ENCODE measurements around the gene LRRK1.
"Not testable (repeated sequence)": the region's sequence is repeated elsewhere in the genome, so short reads cannot be mapped to it uniquely, and the experiment has no call there.

The LRRK1 gene

DNA sequence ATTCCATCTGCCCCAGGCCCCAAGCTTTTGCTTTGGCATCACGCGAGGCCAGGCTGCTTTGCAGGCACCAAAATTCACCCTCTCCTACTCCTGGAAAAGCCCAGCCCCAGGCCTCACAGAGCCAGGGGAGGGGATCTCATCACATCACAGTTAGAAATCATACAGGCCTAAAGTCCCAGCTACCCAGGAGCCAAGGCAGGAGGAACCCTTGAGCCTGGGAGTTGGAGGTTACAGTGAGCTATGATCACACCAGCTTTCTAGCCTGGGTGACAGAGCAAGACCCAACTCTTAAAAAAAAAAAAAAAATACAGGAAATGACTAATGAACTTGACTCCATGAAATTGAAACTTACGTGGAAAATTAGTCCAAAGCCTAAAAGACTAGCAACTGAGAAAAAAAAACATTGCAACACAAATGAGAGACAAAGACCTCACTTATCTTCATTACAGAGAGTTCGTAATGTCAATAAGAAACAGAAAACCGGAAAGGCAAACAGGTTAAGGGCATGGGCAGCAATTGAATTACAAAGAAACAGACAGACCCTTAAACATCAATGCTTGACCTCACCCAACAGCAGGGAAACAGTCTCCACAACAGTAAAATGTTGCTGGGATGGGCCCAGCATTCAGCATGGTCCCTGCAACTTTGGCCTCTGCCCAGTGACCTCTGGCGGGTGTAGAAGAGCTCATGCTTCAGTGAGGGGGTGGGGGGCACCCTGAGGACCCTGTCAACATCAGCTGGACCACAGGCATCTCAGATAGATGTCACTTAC, 151.5 kb downstream of the LRRK1 start:
- H3K27ac Mint-ChIP-seq: peak overlapping the region; percentile 77 to 95 (median 91)
- H3K36me3 Mint-ChIP-seq (ENCODE audit: low read depth): no peaks in the 10 kb centered on the region
- TF ChIP-seq, protein P1, sequence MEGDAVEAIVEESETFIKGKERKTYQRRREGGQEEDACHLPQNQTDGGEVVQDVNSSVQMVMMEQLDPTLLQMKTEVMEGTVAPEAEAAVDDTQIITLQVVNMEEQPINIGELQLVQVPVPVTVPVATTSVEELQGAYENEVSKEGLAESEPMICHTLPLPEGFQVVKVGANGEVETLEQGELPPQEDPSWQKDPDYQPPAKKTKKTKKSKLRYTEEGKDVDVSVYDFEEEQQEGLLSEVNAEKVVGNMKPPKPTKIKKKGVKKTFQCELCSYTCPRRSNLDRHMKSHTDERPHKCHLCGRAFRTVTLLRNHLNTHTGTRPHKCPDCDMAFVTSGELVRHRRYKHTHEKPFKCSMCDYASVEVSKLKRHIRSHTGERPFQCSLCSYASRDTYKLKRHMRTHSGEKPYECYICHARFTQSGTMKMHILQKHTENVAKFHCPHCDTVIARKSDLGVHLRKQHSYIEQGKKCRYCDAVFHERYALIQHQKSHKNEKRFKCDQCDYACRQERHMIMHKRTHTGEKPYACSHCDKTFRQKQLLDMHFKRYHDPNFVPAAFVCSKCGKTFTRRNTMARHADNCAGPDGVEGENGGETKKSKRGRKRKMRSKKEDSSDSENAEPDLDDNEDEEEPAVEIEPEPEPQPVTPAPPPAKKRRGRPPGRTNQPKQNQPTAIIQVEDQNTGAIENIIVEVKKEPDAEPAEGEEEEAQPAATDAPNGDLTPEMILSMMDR (IDR thresholded peaks at IDR 0.05; ENCODE audit: unreplicated experiment in 3 of 3): no peak
- no peak overlapping the region for H3K4me3 Mint-ChIP-seq
- H3K27me3 Mint-ChIP-seq (ENCODE audit: low read depth): peaks cover 6% of the 10 kb centered on the region
- peaks cover 33% of the 10 kb centered on the region for H3K4me1 Mint-ChIP-seq
- no peaks in the 10 kb centered on the region for H3K9me3 Mint-ChIP-seq

DNA sequence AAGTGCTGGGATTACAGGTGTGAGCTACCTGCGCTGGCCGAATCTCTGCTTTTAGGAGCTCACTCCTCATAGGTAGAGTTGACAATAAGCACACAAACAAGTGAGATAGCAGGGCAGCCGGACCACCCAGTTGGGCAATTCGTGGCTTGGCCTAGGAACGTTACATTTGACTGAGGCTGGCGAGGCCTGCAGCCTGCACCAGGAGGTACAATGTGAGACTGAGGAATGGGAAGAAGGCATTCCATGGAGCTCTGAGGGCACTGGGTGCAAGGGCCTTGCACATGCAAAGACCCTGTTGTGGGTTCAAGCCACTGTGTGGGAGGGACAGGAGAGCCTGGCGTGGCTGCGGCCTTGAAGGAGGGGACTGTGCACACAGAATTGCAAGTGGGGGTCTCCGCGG, 152.5 kb downstream of the LRRK1 start:
- Mint-ChIP-seq H3K27me3 (ENCODE audit: low read depth) (peaks cover 3% of the 10 kb centered on the region), H3K27ac (peak overlapping the region in 2 of 3 experiments; percentile 44 to 78), H3K36me3 (ENCODE audit: low read depth) (no peaks in the 10 kb centered on the region), H3K9me3 (no peaks in the 10 kb centered on the region), H3K4me3 (no peak overlapping the region), H3K4me1 (peaks cover 33% of the 10 kb centered on the region)
- TF ChIP-seq, protein P1 (IDR thresholded peaks at IDR 0.05; ENCODE audit: unreplicated experiment in 3 of 3): no peak

DNA sequence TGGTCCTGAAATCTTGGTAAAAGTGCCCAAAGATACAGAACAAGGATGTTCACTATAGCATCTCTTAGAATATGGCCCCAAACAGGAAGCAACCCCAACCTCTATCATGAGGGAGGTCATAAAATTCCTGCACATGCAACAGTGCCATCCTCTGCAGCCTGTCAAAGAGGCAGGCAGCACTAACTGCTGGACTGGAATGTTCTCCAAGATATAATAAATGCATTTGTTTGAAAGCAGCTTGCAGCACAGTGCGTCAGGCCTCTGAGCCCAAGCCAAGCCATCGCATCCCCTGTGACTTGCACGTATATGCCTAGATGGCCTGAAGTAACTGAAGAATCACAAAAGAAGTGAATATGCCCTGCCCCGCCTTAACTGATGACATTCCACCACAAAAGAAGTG, 153.1 kb downstream of the LRRK1 start:
- H3K27ac Mint-ChIP-seq: peak overlapping the region in 2 of 3 experiments; percentile 44 to 78
- H3K36me3 Mint-ChIP-seq (ENCODE audit: low read depth); H3K9me3 Mint-ChIP-seq; H3K27me3 Mint-ChIP-seq (ENCODE audit: low read depth); H3K4me3 Mint-ChIP-seq: not testable (repeated sequence)
- peaks cover 30% of the 10 kb centered on the region for H3K4me1 Mint-ChIP-seq

DNA sequence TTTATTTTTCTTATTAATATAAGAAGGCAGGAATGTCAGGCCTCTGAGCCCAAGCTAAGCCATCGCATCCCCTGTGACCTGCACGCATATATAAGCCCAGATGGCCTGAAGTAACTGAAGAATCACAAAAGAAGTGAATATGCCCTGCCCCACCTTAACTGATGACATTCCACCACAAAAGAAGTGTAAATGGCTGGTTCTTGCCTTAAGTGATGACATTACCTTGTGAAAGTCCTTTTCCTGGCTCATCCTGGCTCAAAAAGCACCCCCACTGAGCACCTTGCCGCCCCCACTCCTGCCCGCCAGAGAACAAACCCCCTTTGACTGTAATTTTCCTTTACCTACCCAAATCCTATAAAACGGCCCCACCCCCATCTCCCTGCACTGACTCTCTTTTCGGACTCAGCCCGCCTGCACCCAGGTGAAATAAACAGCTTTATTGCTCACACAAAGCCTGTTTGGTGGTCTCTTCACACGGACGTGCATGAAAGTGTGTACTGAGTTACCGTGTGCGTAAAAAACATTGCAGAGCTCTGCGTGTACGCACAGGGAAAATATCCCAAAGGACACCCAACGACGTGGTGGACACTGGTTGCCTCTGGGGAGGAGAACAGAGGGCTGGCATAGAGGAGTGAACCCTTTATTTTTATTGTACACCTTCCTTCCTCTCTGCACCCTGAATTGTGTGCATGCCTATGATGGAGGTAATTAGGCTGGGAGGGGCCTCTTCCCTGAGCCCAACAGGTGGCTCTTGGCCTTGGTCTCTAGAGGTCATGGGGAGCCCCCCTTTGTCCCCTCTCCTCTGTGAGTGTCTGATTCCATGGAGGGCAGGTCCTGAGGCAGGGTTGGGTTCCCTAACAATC, 158.9 kb downstream of the LRRK1 start:
- not testable (repeated sequence) for H3K4me1 Mint-ChIP-seq; H3K27me3 Mint-ChIP-seq (ENCODE audit: low read depth); H3K27ac Mint-ChIP-seq; H3K36me3 Mint-ChIP-seq (ENCODE audit: low read depth); H3K4me3 Mint-ChIP-seq; H3K9me3 Mint-ChIP-seq

DNA sequence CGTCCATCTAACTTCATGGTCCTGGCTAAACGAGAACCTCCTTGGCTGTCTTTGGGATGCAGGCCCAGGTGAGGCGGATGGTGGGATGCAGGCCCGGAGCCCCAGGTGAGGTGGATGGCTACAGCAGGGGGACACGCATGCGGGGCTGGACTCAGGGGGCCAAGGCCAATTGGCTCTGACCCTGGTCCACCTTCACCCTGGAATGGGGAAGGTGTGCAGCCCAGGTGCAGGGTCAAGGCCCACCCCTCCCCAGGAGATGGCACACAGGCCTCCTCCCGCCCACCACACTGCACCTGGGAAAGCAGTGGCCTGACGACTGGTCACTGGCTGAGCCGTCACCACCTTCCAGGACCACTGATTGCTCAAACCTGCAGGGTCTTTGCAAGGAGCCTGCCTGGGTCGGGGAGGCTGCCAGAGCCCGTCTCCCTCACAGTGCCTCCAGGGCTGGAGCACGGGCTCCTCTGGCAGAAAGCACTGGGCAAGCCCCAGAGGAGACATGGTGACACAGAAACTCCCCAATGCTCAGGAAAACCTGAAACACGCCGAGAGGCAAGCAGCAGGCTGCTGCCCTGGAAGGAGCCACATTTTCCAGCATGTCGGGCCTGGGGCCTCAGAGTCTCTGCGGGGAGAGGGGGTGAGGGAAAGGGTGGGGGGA, 159.6 kb downstream of the LRRK1 start:
- no peak overlapping the region for H3K27ac Mint-ChIP-seq
- no peaks in the 10 kb centered on the region for H3K27me3 Mint-ChIP-seq (ENCODE audit: low read depth)
- TF ChIP-seq, protein P1 (IDR thresholded peaks at IDR 0.05; ENCODE audit: unreplicated experiment in 3 of 3): no peak
- H3K36me3 Mint-ChIP-seq (ENCODE audit: low read depth): no peaks in the 10 kb centered on the region
- H3K4me1 Mint-ChIP-seq: peaks cover 6% of the 10 kb centered on the region
- no peak overlapping the region for H3K4me3 Mint-ChIP-seq
- H3K9me3 Mint-ChIP-seq: no peaks in the 10 kb centered on the region

DNA sequence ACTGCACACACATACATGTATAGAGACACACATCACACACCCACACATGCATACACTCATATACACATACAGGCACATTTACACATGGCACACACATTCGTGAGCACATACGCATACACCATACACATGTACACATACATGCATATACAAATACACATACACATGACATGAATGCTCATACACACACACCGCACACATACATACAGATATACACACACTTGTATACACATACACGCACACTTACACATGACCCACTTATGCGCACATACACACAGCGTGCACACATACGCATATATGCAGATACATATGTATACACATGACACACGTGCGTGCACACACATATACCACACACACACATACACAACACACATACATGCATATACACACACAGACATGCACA, 162.7 kb downstream of the LRRK1 start:
- Mint-ChIP-seq H3K36me3 (ENCODE audit: low read depth) (no peaks in the 10 kb centered on the region), H3K9me3 (no peaks in the 10 kb centered on the region), H3K27ac (peak overlapping the region in 1 of 3 experiments; percentile 10)

More for the DNA sequence above, 162.7 kb downstream of the LRRK1 start:
- no peaks in the 10 kb centered on the region for H3K27me3 Mint-ChIP-seq (ENCODE audit: low read depth)
- H3K4me1 Mint-ChIP-seq: peaks cover 7% of the 10 kb centered on the region
- TF ChIP-seq, protein P1 (IDR thresholded peaks at IDR 0.05; ENCODE audit: unreplicated experiment in 3 of 3): no peak
- no peak overlapping the region for H3K4me3 Mint-ChIP-seq
